Measurements from ENCODE around the gene UPP2. TPM values are rescaled to one million over a fixed set of nuclear protein-coding genes. Genes with fewer than 3 reads are reported as not detected.
A peak's percentile ranks its signal among the peaks of the same experiment; 100 is the strongest.

The UPP2 gene
- total and polyA plus RNA-seq, 2 of the 8 experiments (the other 6 are each of a cell fraction or from before 2014, with no cell fraction given): not detected

- Histone ChIP-seq H3K18ac (ENCODE audit: extremely low read depth, low read length) (no peak overlapping the region), H4K91ac (replicated peaks; ENCODE audit: insufficient read length, low read length) (no peak overlapping the region), H2BK5ac (ENCODE audit: low read depth, low read length) (no peak overlapping the region), H3K23ac (ENCODE audit: insufficient read length) (no peak overlapping the region), H2BK120ac (replicated peaks; ENCODE audit: low read depth, low read length) (no peak overlapping the region), H3K4me3 (ENCODE audit: extremely low read depth in 1 of 4, insufficient read depth in 2 of 4, low read depth in 3 of 4, low read length in 4 of 4) (no peak overlapping the region), H2BK12ac (ENCODE audit: low read depth, low read length) (no peak overlapping the region), H3K9ac (replicated peaks in 1 of 4; ENCODE audit: extremely low read depth in 1 of 4, low read depth in 3 of 4, low read length in 3 of 4) (no peak overlapping the region), H2AFZ (ENCODE audit: low read length) (0 out of 2 replicates have a peak overlapping the region, but pooled peaks have one; percentile 6), H3K56ac (replicated peaks; ENCODE audit: insufficient read length, low read depth, low read length) (no peak overlapping the region), H3K4ac (replicated peaks; ENCODE audit: insufficient read length, low read depth, low read length) (no peak overlapping the region), H3K23me2 (ENCODE audit: low read depth, low read length) (no peaks in the 10 kb centered on the region), H3K4me1 (replicated peaks in 1 of 4; ENCODE audit: control insufficient read depth in 3 of 4, insufficient read depth in 4 of 4, low read length in 3 of 4) (0 out of 7 replicates have a peak, but pooled peaks cover 0 to 2% (median 0%) of the 10 kb centered on the region in 4 experiments), H3K27ac (ENCODE audit: low read depth, low read length) (no peak overlapping the region), H3K4me2 (ENCODE audit: insufficient read depth in 1 of 2, low read depth in 2 of 2, low read length in 2 of 2) (peak overlapping the region in 1 of 2 experiments; percentile 39; a peak in 1 of 4 replicates), H3K14ac (ENCODE audit: insufficient read length) (no peak overlapping the region), H3K79me2 (ENCODE audit: control insufficient read depth in 1 of 2, insufficient read depth in 2 of 2, low read length in 2 of 2) (no peaks in the 10 kb centered on the region), H2BK15ac (ENCODE audit: low read length) (no peak overlapping the region), H4K20me1 (replicated peaks in 1 of 2; ENCODE audit: control insufficient read depth in 1 of 2, insufficient read depth in 2 of 2, low read length in 2 of 2) (no peaks in the 10 kb centered on the region), H3K9me3 (ENCODE audit: insufficient read depth in 2 of 2, low read depth in 1 of 2, low read length in 1 of 2) (no peaks in the 10 kb centered on the region), H4K5ac (ENCODE audit: insufficient read length, low read depth, low read length) (no peak overlapping the region), H3K36me3 (ENCODE audit: control insufficient read depth in 2 of 4, insufficient read depth in 4 of 4, low read length in 3 of 4) (no peaks in the 10 kb centered on the region), H3K79me1 (ENCODE audit: low read depth, low read length) (no peaks in the 10 kb centered on the region), H3K27me3 (replicated peaks in 1 of 4; ENCODE audit: control insufficient read depth in 3 of 4, extremely low read depth in 1 of 4, insufficient read depth in 3 of 4, low read length in 3 of 4) (no peaks in the 10 kb centered on the region), H2AK5ac (ENCODE audit: low read depth, low read length) (no peak overlapping the region), H2BK20ac (ENCODE audit: low read length) (no peak overlapping the region), H4K8ac (ENCODE audit: extremely low read depth, insufficient read depth, low read length) (no peak overlapping the region)
- FAIRE-seq (no peak), DNase-seq (ENCODE audit: low read depth in 1 of 2, low spot score in 2 of 2) (no peak)
- WGBS, 2 experiments (ENCODE audit: extremely low coverage in 1 of 2, insufficient coverage in 1 of 2, insufficient read length in 1 of 2, insufficient replicate concordance in 2 of 2, low coverage in 1 of 2, low lambda C conversion rate in 2 of 2, missing lambda C conversion rate in 1 of 2): 61% methylated on average over 3 of the region's 3 CpGs; no CpG with 5 or more reads in 1 of the 2 experiments
- CTCF ChIA-PET (ENCODE audit: partially characterized antibody): interaction anchor here (1.4 kb wide), 1 partner anchor 79 kb away, joined by 4 read pairs; no protein-coding TSS in a partner anchor
- POLR2A ChIA-PET (ENCODE audit: partially characterized antibody): no interaction called here
- TF ChIP-seq POLR2A (IDR thresholded peaks at IDR 0.05; ENCODE audit: control extremely low read depth in 1 of 2, low read depth in 2 of 2, low read length in 2 of 2) (no peak), CHD1 (IDR thresholded peaks at IDR 0.05; ENCODE audit: low read depth, low read length) (no peak), PHF8 (conservative IDR thresholded peaks at IDR 0.05; ENCODE audit: low read depth, low read length) (no peak), NRF1 (IDR thresholded peaks at IDR 0.05; ENCODE audit: low read depth, low read length) (no peak), BCL11A (IDR thresholded peaks at IDR 0.05; ENCODE audit: low read depth in 2 of 2, low read length in 2 of 2) (no peak), CHD2 (IDR thresholded peaks at IDR 0.05; ENCODE audit: low read length) (no peak), POU5F1 (IDR thresholded peaks at IDR 0.05; ENCODE audit: low read depth, low read length) (no peak), TCF12 (IDR thresholded peaks at IDR 0.05; ENCODE audit: low read depth, low read length) (no peak), EZH2 (IDR thresholded peaks at IDR 0.05; ENCODE audit: low read depth, low read length, severe bottlenecking) (no peak), RFX5 (IDR thresholded peaks at IDR 0.05; ENCODE audit: borderline replicate concordance, low read depth, low read length) (no peak), KDM5A (IDR thresholded peaks at IDR 0.05; ENCODE audit: low read length) (no peak), GTF2F1 (IDR thresholded peaks at IDR 0.05; ENCODE audit: borderline replicate concordance, low read depth, low read length) (no peak), TAF1 (IDR thresholded peaks at IDR 0.05; ENCODE audit: low read depth, low read length) (no peak)
Measured at GRCh38 chr2:158103411-158104012, 1.8 kb downstream of the UPP2 start.
